ENCODE measurements around the gene DLG2.

DNA sequence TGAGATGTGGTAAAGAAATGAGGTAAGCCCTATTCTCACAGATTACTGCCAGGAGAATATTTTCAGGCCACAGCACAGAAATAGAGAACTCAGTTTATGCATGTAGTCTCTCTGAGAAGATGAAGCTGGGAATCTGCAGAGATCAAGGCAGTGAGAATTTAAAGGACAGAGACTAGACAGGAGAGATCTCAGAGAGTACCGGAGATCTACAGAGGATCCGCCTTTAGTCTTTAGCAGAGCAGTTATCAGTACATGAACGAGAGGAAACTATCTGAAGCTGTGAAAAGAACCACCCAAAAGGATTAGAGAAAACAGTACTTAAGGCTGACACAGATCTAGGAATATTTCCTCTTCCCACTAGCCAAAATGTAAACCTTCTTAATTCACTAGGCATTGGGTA is 101.5 kb downstream of the DLG2 start:
- TF ChIP-seq, protein P1, sequence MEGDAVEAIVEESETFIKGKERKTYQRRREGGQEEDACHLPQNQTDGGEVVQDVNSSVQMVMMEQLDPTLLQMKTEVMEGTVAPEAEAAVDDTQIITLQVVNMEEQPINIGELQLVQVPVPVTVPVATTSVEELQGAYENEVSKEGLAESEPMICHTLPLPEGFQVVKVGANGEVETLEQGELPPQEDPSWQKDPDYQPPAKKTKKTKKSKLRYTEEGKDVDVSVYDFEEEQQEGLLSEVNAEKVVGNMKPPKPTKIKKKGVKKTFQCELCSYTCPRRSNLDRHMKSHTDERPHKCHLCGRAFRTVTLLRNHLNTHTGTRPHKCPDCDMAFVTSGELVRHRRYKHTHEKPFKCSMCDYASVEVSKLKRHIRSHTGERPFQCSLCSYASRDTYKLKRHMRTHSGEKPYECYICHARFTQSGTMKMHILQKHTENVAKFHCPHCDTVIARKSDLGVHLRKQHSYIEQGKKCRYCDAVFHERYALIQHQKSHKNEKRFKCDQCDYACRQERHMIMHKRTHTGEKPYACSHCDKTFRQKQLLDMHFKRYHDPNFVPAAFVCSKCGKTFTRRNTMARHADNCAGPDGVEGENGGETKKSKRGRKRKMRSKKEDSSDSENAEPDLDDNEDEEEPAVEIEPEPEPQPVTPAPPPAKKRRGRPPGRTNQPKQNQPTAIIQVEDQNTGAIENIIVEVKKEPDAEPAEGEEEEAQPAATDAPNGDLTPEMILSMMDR (IDR thresholded peaks at IDR 0.05), result no peak
- TF ChIP-seq POLR2A (IDR thresholded peaks at IDR 0.05) (no peak), EP300 (IDR thresholded peaks at IDR 0.05) (no peak)

Measured in tibial nerve (tissue), 4 donors.